Loucy (cell line): ENCODE measurements around the gene MRPL12.

Experiments used
- H2AFZ ChIP-seq: fragments of 200-600 bp; sonication (generic); 2 replicates; pipeline ENCODE4 v1.6.0; 2016; ENCODE audit warnings: antibody characterized with exemption, mild to moderate bottlenecking, low read length, moderate library complexity
- H3F3A ChIP-seq: fragments of 200-600 bp; 2 replicates; pipeline ENCODE4 v1.6.0; 2016; ENCODE audit warnings: antibody characterized with exemption, low read depth, mild to moderate bottlenecking
- H3K27me3 ChIP-seq: fragments of 200-600 bp; sonication (generic); 2 replicates; pipeline ENCODE4 v1.6.1; 2014; ENCODE audit warnings: low read length, mild to moderate bottlenecking; ENCODE audit not compliant: insufficient read depth, poor library complexity, severe bottlenecking
- H3K36me3 ChIP-seq: fragments of 200-600 bp; sonication (generic); 2 replicates; pipeline ENCODE4 v1.6.1; 2016; ENCODE audit warnings: low read length; ENCODE audit not compliant: insufficient read depth
- H3K4me1 ChIP-seq: fragments of 200-600 bp; sonication (generic); 2 replicates; pipeline ENCODE4 v1.5.1; 2014; ENCODE audit warnings: low read length, mild to moderate bottlenecking; ENCODE audit not compliant: insufficient read depth, poor library complexity, severe bottlenecking
- H3K4me2 ChIP-seq: fragments of 200-600 bp; sonication (generic); 2 replicates; pipeline ENCODE4 v1.6.0; 2014; ENCODE audit warnings: antibody characterized with exemption, low read length, low read depth, mild to moderate bottlenecking; ENCODE audit not compliant: poor library complexity, severe bottlenecking
- H3K4me3 ChIP-seq: fragments of 200-600 bp; sonication (generic); 2 replicates; pipeline ENCODE4 v1.5.1; 2014; ENCODE audit warnings: low read length, mild to moderate bottlenecking, mixed read lengths; ENCODE audit not compliant: poor library complexity, severe bottlenecking
- H3K79me2 ChIP-seq: fragments of 200-600 bp; sonication (generic); 2 replicates; pipeline ENCODE4 v1.6.1; 2014; ENCODE audit warnings: low read length; ENCODE audit not compliant: insufficient read depth
- H3K9ac ChIP-seq: fragments of 200-600 bp; sonication (generic); 2 replicates; pipeline ENCODE4 v1.6.0; 2014; ENCODE audit warnings: mild to moderate bottlenecking, low read depth, low read length, moderate library complexity; ENCODE audit not compliant: poor library complexity, severe bottlenecking
- H3K9me2 ChIP-seq: fragments of 200-600 bp; sonication (generic); replicated peaks from 2 replicates; pipeline ENCODE4 v1.6.1; 2016; ENCODE audit warnings: low read depth, low read length, mixed read lengths
- H3K9me3 ChIP-seq: fragments of 200-600 bp; sonication (generic); 2 replicates; pipeline ENCODE4 v1.6.1; 2014; ENCODE audit warnings: mild to moderate bottlenecking, antibody characterized with exemption, low read length, low read depth; ENCODE audit not compliant: insufficient read depth
- H4K20me1 ChIP-seq: fragments of 200-600 bp; sonication (generic); 2 replicates; pipeline ENCODE4 v1.6.0; 2014; ENCODE audit warnings: antibody characterized with exemption, low read length, mild to moderate bottlenecking; ENCODE audit not compliant: insufficient read depth, poor library complexity, severe bottlenecking
- CTCF ChIP-seq: fragments of 200-600 bp; sonication (generic); conservative IDR thresholded peaks from 2 replicates; pipeline ENCODE4 v1.5.1; 2014; ENCODE audit warnings: mild to moderate bottlenecking, antibody characterized with exemption, low read length
- EZH2phosphoT487 ChIP-seq: fragments of 200-600 bp; IDR thresholded peaks from 2 replicates; pipeline ENCODE4 v1.6.1; 2018; ENCODE audit warnings: antibody characterized with exemption, mild to moderate bottlenecking, moderate library complexity, borderline replicate concordance

The MRPL12 gene

DNA sequence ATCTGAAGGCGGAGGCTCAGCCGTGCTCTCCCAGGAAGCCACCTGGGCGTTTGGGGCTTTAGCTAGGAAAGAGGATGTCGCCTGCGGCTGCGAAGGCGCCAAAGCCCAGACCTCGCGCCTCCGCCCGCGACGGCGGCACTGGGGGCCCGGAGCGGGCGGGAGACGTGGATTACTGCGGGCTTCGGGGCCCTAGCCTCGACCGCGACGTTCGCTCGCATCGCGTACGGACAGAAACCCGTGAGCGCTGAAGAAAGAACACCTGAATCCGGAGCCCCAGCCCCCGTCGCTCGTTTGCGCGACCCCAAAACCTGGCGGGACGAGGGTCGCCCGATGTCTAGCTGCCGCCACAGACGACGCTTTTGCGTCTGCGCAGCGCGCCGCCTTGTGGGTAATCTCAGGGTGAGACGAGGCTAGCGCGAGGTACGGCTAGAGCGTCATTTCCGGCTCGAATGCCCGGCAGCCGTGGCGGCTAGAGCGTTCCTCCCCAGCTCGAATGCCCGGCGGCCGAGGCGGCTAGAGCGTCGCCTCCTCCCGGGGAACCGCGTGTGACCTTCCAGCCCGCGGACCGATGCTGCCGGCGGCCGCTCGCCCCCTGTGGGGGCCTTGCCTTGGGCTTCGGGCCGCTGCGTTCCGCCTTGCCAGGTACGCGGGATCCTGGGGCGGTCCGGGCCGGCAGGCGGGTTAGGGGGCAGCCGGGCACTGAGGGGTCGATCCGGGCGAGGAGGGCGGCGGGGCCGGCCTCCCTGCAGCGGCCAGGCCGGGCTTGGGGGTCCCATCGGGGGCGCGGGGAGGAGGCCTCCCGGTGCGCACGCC is at the start of gene MRPL12:
Gene MRPL12, plus strand, starts transcription at position 434 of the 813 bp plus-strand sequence. Its CDS starts 135 bp downstream, at position 569.
- no peaks in the 10 kb centered on the region for H3F3A ChIP-seq
- H3K79me2 ChIP-seq = peaks cover 79% of the 10 kb centered on the region
- peaks cover 20% of the 10 kb centered on the region for H3K4me1 ChIP-seq
- H3K9me2 ChIP-seq = no peaks in the 10 kb centered on the region
- H3K9me3 ChIP-seq = no peaks in the 10 kb centered on the region
- peak within 1 kb of the TSS; percentile 99 for H3K4me3 ChIP-seq
- peaks cover 37% of the 10 kb centered on the region for H4K20me1 ChIP-seq
- no peaks in the 10 kb centered on the region for H3K27me3 ChIP-seq
- H3K36me3 ChIP-seq = peaks cover 30% of the 10 kb centered on the region; the same call in 1 of the 2 replicates
- peak within 1 kb of the TSS; percentile 75 for H2AFZ ChIP-seq
- H3K9ac ChIP-seq = peak within 1 kb of the TSS; percentile 97
- peak within 1 kb of the TSS; percentile 99 for H3K4me2 ChIP-seq
- TF ChIP-seq EZH2phosphoT487 (no peak), CTCF (no peak)

DNA sequence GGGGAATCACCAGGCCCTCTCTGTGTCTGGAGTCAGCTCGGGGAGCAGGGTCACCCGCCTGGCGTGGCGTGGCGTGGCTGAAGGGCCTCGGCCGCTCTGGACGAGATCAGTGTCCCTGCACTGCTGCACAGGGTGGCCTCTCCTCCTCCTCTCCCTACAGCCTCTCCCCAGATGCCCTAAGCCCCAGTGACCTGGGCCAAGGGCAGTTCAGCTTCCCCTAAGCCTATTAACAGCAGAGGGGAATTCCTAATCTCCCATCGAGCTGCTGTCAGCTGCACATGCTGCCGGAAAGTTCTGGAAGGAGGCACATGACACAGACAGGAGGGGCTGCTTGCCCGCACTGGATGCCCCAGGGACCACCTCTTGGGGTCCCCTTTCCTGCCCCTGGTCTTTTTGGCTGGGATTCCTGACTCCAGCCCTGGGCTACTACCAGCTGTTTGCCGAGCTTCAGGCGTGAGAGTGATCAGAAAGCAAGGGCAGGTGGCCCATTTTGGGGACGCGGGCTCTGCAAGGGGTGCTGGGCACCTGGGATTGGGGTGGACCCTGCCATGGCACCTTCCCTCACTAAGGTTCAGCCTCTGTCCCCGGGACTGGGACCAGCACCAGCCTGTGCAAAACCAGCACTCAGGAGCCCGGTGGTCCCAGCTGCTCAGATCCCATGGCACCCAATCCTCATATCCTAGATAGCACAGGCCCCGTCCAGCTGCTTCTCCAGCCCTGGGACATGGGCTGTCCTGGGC is 47.6 kb upstream of the MRPL12 start:
- H3K36me3 ChIP-seq = no peaks in the 10 kb centered on the region
- H3K79me2 ChIP-seq = no peaks in the 10 kb centered on the region
- H3K9ac ChIP-seq = no peak overlapping the region
- H3F3A ChIP-seq = no peaks in the 10 kb centered on the region
- no peak overlapping the region for H3K4me3 ChIP-seq
- TF ChIP-seq CTCF = no peak
- no peak for TF ChIP-seq EZH2phosphoT487
- H3K9me2 ChIP-seq = no peaks in the 10 kb centered on the region
- no peaks in the 10 kb centered on the region for H4K20me1 ChIP-seq
- H3K4me1 ChIP-seq = peaks cover 32% of the 10 kb centered on the region
- no peak overlapping the region for H3K4me2 ChIP-seq
- H3K27me3 ChIP-seq = no peaks in the 10 kb centered on the region
- H2AFZ ChIP-seq = no peak overlapping the region
- no peaks in the 10 kb centered on the region for H3K9me3 ChIP-seq

- Histone ChIP-seq H3K9ac (peak within 1 kb of the TSS; percentile 37), H3F3A (no peaks in the 10 kb centered on the region), H3K79me2 (no peaks in the 10 kb centered on the region), H3K36me3 (no peaks in the 10 kb centered on the region), H3K9me2 (no peaks in the 10 kb centered on the region), H4K20me1 (no peaks in the 10 kb centered on the region), H3K4me2 (peak within 1 kb of the TSS; percentile 55), H3K9me3 (no peaks in the 10 kb centered on the region), H3K27me3 (no peaks in the 10 kb centered on the region), H2AFZ (no peak within 1 kb of the TSS), H3K4me3 (peak within 1 kb of the TSS; percentile 16), H3K4me1 (peaks cover 32% of the 10 kb centered on the region)
- TF ChIP-seq CTCF (no peak), EZH2phosphoT487 (no peak)
These were observed 46.9 kb upstream of the MRPL12 start, which contains the start of gene PDE6G for GRCh38 chr17:81656118-81656743. Gene PDE6G, minus strand, starts transcription at chr17:81656542. Its CDS starts 3,237 bp downstream, at chr17:81653305.
